NOMO-1 treated with dmso at 0.1 percent for 144 hours (cell line): Measurements from ENCODE around the gene WNK2.

Source experiments
- DNase-seq: peaks from one replicate; lab custom pipeline; 2025; ENCODE audit not compliant: unreplicated experiment; lab: John Stamatoyannopoulos, UW

The WNK2 gene

GRCh38 chr9:93184432-93185265 is 710 bp downstream of the WNK2 start:
- DNase-seq = no peak

GRCh38 chr9:93185266-93186214 is 1.6 kb downstream of the WNK2 start:
- no peak for DNase-seq

GRCh38 chr9:93186215-93186945 is 2.4 kb downstream of the WNK2 start:
- no peak for DNase-seq

- DNase-seq = no peak
Measured at GRCh38 chr9:93187047-93187446, 3.1 kb downstream of the WNK2 start.

- no peak for DNase-seq
Measured at GRCh38 chr9:93187574-93187973, 3.6 kb downstream of the WNK2 start.

- DNase-seq = no peak
Measured at GRCh38 chr9:93188426-93189368, 4.8 kb downstream of the WNK2 start.

GRCh38 chr9:93189369-93190132 is 5.6 kb downstream of the WNK2 start:
- DNase-seq = no peak

- no peak for DNase-seq
Measured at GRCh38 chr9:93190133-93190525, 6.2 kb downstream of the WNK2 start.

GRCh38 chr9:93190656-93191353 is 6.9 kb downstream of the WNK2 start:
- DNase-seq = no peak

- no peak for DNase-seq
Measured at GRCh38 chr9:93191354-93191660, 7.4 kb downstream of the WNK2 start.

GRCh38 chr9:93192721-93193387 is 8.9 kb downstream of the WNK2 start:
- no peak for DNase-seq

- no peak for DNase-seq
Measured at GRCh38 chr9:93193388-93194220, 9.7 kb downstream of the WNK2 start.

- DNase-seq = no peak
Measured at GRCh38 chr9:93194221-93194625, 10.3 kb downstream of the WNK2 start.

- DNase-seq = no peak
Measured at GRCh38 chr9:93194641-93195040, 10.7 kb downstream of the WNK2 start.

GRCh38 chr9:93196096-93197055 is 12.4 kb downstream of the WNK2 start:
- no peak for DNase-seq

GRCh38 chr9:93197670-93198069 is 13.7 kb downstream of the WNK2 start:
- DNase-seq = no peak
